ENCODE results near the gene LDHAL6A. TPM values are rescaled to one million over a fixed set of nuclear protein-coding genes. Genes with fewer than 3 reads are reported as not detected.

The LDHAL6A gene
- not detected in 2 replicates for total RNA-seq

GRCh38 chr11:18455686-18456372 is at the start of gene LDHAL6A:
TSS of gene LDHAL6A (plus strand) at chr11:18455856. CDS start at chr11:18456681, 825 bp downstream.

GRCh38 chr11:18526521-18527296 is 71.1 kb downstream of the LDHAL6A start, which contains the start of gene TSG101:
TSS of gene TSG101 (minus strand) at chr11:18526942. CDS start at chr11:18526816, 126 bp downstream.

Other genes with a start within 250 kb of the LDHAL6A start
- gene SAA4, start 219.1 kb upstream of the LDHAL6A start, total RNA-seq = 1.9 TPM in 1 of 2 replicates, not detected in the other
- gene SAA2, start 207.2 kb upstream of the LDHAL6A start, total RNA-seq = 2.1 and 54.2 TPM in 2 replicates
- 3.2 and 53.7 TPM in 2 replicates for gene SAA1, start 189.6 kb upstream of the LDHAL6A start, total RNA-seq
- gene HPS5, start 133.7 kb upstream of the LDHAL6A start, total RNA-seq = 49.0 and 59.8 TPM in 2 replicates
- 80.2 and 89.1 TPM in 2 replicates for gene GTF2H1, start 133.3 kb upstream of the LDHAL6A start, total RNA-seq
- 1,031 and 1,474 TPM in 2 replicates for gene LDHA, start 61.3 kb upstream of the LDHAL6A start, total RNA-seq
- 0.43 and 0.48 TPM in 2 replicates for gene LDHC, start 43.5 kb upstream of the LDHAL6A start, total RNA-seq
- gene TSG101, start 71.1 kb downstream of the LDHAL6A start, total RNA-seq = 54.5 and 59.7 TPM in 2 replicates
- 21.7 and 32.0 TPM in 2 replicates for gene UEVLD, start 132.9 kb downstream of the LDHAL6A start, total RNA-seq
- 1.9 TPM in 1 of 2 replicates, not detected in the other for gene MISFA, start 143.9 kb downstream of the LDHAL6A start, total RNA-seq
- 11.5 and 16.9 TPM in 2 replicates for gene SPTY2D1, start 178.5 kb downstream of the LDHAL6A start, total RNA-seq
- gene TMEM86A, start 242.9 kb downstream of the LDHAL6A start, total RNA-seq = under 0.01 and 2.7 TPM in 2 replicates